HG03469 (cell line): ENCODE data around the gene SIK1.
"Not testable (repeated sequence)": the region's sequence is repeated elsewhere in the genome, so short reads cannot be mapped to it uniquely, and the experiment has no call there.

ENCODE experiments used
- ATAC-seq: cut with Tn5 transposase; IDR thresholded peaks from one replicate; pipeline ENCODE4 v1.9.1; 2021; ENCODE audit warnings: mild to moderate bottlenecking, moderate library complexity, moderate number of reproducible peaks; ENCODE audit not compliant: unreplicated experiment

SIK1 gene

GRCh38 chr21:43398000-43398399, 28.9 kb downstream of the SIK1 start:
- not testable (repeated sequence) for ATAC-seq

DNA sequence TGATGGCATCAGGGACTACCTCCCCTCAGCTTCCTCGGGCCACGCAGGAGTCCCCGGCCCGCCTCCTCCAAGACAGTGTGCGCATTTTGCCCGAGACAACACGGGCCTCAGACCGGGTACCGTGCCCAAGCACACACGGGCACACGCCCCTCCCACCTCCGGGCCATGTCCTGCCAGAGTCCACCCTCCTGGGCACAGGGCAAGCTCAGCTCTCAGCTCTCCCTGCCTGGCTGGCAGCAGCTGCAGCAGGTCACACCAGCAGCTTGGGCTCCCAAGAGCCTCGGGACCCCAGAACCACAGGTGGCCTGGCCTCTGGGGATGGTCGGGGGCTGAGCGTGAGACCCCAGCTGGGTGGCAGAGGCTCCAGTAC, 29.5 kb downstream of the SIK1 start:
- not testable (repeated sequence) for ATAC-seq

DNA sequence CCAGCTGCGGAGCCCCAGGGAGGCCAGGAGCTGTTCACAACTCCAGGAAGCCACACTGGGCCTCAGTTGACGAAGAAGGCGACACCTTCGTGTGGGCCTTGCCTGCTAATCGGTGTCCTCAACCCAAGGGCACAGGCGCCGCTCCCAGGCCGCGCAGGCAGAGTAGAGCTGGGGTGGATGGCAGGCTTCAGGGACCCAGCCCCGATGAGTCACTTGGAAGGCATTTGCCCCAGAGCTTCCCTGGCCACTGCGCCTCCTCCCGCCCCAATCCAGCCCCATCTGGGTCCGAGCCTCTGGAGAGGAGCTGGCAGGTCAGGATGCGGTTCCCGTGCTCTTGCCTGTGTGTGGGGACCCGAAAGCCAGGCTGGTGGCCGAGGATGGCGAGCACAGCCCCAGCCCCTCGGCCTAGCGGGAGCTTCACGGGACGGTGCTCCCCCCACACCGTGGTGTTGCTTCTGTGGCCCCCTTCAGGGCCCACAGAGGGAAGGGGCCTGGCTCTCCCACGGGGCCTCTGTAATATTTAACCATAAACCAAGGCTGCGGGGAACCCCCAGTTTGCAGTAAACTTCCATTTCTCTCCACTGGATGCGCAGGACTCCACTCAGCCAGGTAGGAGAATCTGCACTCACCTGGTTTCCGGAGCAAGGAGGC, 30.0 kb downstream of the SIK1 start:
- not testable (repeated sequence) for ATAC-seq

DNA sequence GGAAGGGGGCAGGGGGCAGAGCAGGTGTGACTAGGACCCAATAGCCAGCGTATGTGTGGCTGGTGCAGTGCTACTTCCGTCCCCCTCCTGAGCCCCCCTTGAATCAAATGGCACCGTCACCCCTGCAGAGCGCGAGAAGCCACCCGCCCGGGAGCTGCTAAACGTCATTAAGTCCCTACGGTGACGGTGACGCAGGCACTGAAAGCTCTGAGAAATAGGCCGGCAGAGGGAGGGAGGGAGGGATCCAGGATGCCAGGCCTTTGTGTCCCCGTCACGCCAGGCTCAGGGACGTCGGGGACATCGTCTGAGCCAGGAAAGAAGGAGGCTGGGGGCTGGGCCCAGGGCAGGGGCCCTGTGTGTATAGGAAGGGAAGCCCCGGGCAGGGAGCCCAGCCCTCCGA, 43.6 kb downstream of the SIK1 start:
- ATAC-seq: not testable (repeated sequence)

- not testable (repeated sequence) for ATAC-seq
These were observed 44.0 kb downstream of the SIK1 start for GRCh38 chr21:43382902-43383301.

DNA sequence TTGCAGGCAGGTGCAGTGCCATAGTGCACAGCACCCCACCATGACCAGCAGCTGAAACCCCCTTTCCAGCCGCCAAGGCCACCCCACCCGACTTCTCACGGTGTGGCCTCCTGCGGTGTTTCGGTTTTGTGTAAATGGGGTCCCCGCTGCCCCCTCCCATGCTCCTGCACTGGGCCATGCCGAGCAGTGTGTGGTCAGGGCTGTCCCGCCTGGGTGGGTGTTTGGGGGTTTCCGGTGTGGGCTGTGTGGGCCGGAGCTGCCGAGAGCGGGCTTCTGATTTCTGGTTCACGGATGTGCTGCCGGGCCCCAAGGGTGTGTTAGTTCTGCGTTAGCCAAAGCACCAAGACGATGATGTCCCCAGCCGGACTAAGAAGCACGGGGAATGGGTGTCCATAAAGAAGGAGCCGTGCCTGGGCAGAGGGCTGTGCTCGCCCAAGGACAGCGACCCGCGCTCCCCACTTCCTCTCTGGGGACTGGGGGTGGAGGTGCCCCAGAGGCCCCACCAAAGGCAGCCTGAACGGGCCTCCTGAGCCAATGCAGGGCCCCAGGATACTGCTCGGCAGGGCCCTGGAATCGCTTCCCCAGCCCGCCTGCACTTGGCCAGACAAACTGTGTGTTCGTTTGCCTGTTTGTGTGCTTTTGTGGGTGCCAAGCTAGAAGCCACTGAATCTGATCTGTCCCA, 45.9 kb downstream of the SIK1 start:
- not testable (repeated sequence) for ATAC-seq

GRCh38 chr21:43380337-43380736, 46.6 kb downstream of the SIK1 start:
- not testable (repeated sequence) for ATAC-seq

- ATAC-seq: not testable (repeated sequence)
These were observed 47.3 kb downstream of the SIK1 start for GRCh38 chr21:43379626-43380122.

DNA sequence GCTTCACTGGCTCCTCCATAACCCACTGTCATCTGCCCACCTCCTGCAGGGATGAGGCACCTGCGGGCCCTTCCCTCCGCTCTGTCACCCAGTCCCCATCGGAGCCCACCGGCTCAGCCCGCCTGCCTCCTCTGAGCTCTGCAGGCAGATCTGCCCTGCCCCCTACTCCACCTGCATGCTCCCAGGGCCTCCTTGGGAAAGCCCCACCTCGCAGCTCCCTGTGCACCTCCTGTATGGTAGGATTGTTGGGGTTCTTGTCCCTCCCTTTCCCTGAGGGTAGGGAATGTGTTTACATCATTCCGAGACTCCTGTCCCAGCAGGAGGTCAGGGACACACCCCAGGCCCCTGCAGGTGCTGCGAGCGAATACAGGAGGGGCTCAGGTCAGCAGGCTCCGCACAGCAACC, 50.5 kb downstream of the SIK1 start:
- no peak for ATAC-seq

DNA sequence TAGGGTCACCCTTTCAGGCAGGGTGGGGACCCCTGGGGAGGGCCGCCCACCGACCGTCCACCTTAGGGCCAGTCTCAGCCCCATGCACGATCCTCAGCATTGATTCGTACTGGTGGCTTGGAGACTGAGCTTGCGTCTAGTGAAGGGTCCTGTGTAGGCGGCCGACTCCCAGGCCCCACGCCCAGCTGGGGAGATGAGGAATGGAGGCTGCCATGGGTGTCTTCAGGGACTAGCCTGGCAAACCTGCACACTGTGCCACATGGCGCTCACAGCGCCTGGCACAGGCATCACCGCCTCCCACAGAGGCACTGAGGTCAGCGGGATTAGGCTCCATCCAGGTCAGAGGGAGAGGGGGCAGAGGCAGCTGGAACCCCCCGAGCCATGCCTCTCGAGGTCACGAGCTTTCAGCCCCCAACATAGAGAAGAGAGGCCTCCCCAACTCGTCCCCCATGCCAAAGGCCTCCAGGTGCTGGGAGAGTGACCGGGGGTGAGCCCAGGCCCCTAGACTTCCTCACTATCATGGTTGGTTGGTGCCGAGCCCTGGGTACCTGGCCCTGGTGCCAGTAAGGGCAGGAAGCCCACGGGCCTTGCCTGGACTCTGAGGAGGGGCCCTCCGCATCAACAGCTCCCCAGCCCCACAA, 51.0 kb downstream of the SIK1 start:
- ATAC-seq: no peak

- no peak for ATAC-seq
These were observed 51.7 kb downstream of the SIK1 start for GRCh38 chr21:43375006-43375836.

DNA sequence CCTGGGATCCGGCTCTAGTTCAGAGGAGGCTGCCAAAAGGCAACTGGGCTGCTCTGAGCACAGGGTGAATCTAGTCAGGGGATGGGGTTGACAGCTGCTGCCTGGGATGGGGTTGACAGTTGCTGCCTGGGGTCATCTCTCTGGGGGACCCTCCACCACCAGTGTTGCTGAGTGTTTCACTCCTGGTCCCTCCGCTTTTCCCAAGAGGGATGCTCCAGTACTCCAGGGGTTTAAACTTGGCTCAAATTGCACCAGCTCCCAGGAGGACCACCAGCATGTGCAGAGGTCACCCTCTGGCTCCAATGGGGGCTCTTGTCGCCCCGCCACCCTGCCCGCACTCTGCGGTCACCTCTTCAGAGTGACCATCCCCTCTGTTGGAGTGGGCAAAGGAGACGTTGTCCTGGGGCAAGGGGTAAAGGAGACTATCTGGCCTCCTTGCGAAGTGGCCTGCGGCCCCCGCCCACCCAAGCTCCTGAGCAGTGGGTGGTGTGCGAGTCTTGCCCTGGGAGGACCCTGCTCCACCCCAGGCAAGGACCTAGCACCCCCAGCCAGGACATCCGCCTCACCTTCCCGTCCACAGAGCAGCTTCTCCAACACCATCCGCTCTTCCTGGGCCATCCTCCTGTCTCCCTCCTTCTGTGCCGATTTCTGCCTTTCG, 52.6 kb downstream of the SIK1 start:
- no peak for ATAC-seq

DNA sequence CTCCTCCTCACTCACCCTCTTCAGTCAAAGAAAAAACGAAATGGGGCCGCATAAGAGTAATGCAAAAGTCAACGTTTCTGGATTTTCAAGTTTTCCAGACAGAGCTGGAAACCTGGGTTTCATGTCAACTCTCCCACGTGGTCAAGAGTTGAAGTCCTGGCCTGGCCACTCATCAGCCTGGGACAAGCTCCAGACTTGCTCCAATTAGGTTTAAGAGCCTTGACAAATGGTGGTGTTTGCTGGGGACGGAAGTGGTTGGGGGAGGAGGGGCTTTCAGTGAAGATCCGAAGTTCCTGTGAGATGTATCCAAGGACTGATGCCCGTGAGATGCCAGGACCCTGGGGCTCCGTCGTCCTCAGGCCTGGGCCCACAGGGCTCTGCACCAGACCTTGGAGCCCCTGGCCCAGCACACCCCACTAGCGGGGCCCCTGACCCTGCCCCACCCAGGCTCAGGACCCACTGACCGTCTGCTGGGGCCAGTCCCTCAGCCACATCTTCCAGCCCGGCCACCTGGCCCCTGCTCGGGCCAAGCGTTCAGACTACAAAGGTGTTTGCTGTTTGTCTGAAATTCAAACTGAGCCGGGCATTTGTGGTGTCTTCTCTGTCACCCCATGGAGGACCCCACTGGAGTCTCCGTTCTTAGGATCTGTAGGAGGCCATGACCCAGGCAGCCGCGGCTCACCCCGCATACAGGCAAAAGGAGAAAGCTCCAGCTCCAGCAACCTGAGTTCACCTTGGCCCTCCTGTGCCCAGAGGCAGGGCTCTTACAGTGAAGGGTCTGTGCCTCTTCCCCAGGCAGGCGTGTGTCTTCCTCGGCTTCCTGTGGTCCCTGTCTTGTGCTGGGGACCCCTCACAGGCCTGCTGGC, 53.3 kb downstream of the SIK1 start:
- ATAC-seq: no peak

DNA sequence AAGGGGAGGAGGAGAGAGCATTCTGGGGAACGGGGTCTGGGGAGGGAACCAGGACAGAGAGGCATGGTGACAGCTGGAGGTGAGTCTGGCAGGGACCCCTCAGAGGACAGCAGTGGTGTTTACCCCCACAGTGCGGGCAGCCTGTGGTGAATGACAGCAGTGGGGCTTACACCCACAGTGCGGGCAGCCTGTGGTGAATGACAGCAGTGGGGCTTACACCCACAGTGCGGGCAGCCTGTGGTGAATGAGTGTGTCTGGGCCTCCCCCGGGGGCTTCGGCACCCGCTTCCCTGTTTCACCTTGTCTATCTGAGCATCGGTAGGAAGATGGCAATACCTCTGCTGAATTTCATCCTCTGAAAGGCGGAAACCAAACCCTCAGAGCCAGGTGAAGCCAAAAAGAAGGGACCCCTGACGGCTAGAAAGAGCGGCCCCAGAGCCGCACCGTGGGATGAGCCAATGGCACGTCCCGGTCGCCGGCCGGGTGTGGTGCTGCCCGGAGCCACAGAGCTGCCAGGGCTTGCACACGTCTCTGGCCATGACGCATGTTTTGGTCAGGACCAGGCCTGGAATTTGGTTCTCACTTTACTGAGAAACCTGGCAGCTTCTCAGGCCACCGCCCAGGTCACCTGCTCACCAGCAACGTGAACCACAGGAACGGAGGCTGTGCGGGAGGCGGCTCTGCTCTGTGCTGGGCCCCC, 54.1 kb downstream of the SIK1 start:
- no peak for ATAC-seq

DNA sequence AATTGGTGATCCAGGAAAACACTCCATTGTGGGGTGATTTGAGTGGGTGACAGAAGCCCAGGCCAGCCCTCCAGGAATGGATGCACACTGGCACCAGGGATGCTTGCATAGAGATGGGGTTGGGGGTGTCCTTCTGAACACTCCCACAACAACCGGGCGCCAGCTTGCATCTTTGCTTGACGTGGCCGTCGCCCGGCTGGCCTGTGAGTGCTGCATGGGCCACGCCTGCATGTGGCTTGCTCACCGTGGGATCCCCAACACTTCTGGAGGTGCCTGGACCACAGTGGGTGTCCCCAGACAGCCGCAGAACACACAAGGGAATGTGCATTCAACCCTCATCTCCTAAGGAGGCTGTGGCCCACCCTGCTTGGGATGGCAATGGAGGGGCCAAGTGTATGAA, 55.1 kb downstream of the SIK1 start:
- ATAC-seq: no peak

DNA sequence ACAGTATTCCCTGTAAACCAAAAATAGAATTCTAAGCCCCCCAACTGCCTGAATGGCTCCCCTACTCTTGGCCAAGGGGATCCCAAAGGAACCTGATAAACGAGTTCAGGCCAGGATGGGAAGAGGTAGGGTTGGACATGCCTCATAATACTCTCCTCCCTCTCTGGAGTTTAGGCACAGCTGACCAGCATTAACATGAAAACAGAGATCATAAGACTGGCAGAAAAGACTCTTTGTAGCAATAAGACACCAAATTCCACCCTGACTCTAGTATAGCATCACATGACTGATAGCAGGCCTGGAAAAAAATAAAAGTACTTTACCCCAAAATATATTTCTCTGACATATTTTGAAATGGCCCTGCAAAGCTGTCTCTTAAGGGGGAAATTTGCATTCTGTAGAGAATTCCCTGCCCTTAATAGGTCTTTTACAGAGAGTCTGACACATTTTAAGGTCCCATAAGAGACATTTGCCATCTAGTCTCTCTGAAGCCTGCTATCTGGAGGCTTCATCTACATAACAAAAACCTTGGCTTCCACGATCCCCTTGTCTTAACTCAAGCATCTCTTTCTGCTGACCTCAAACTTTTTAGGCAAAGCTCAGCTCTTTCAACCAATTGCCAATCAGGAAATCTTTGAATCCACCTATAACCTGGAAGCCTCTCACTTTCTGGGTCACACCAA, 55.9 kb downstream of the SIK1 start:
- no peak for ATAC-seq

GRCh38 chr21:43370091-43370658, 56.8 kb downstream of the SIK1 start:
- no peak for ATAC-seq

DNA sequence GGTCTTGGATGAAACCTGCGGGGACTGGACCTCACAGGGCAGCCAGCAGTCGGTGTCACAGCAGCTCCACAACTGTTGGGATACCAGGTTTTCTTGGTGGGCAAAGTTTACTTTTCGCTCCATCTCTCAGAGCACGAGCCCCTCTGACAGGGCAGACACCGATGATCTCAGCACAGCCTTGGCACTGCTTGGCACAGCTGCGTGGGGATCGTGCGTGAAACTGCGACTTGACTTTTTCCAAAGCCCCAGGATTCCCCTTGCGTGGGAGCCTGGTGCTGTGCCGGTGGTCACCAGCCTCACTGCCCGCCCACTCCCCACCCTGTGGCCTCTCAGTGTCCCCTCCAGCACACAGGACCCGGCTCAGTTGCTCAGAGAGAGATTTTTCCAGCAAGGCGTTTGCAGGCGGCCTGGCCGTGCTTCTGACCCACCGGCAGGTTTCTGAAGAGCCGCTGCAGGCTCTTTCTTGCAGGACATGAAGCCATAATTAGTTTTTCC, 57.3 kb downstream of the SIK1 start:
- ATAC-seq: no peak
